IMR-90 (cell line): ENCODE results near the gene OGFOD3. TPM values are rescaled to one million over a fixed set of nuclear protein-coding genes. Genes with fewer than 3 reads are reported as not detected.

Source experiments
- ATAC-seq: fragments of 200-7000 bp; cut with Tn5 transposase; 2 replicates; pipeline ENCODE4 v1.9.1; 2020; ENCODE audit warnings: low read depth, mild to moderate bottlenecking, moderate library complexity
- BruUV-seq: library from RNA; stranded (reverse); fragments of 400-500 nt; replicated peaks from 2 replicates; lab custom pipeline; 2021; lab: Mats Ljungman, UMichigan
- CTCF ChIA-PET: fragments of 300-600 bp; formaldehyde crosslinking; extraction: SDS; loops from one replicate; lab custom pipeline; 2021; ENCODE audit warnings: antibody characterized with exemption; lab: Yijun Ruan, JAX
- POLR2A ChIA-PET: fragments of 300-600 bp; sonication (Branson Sonifier 250); formaldehyde crosslinking; loops from one replicate; lab custom pipeline; 2022; ENCODE audit warnings: antibody characterized with exemption; ENCODE audit not compliant: unreplicated experiment; lab: Charles Lee
- DNase-seq: peaks from one replicate; pipeline ENCODE4 v3.0.0; 2013
- H2AFZ ChIP-seq: replicated peaks from 2 replicates; pipeline ENCODE3; 2013; ENCODE audit warnings: low read length, mild to moderate bottlenecking; ENCODE audit not compliant: poor library complexity
- H2AK5ac ChIP-seq: 2 replicates; pipeline ENCODE4 v1.6.1; 2013; ENCODE audit warnings: low read depth, low read length, inconsistent platforms
- H2AK9ac ChIP-seq: replicated peaks from 2 replicates; pipeline ENCODE3; 2013; ENCODE audit warnings: mild to moderate bottlenecking, low read depth, low read length, moderate library complexity; ENCODE audit not compliant: poor library complexity
- H2BK120ac ChIP-seq: 2 replicates; pipeline ENCODE4 v1.6.1; 2013; ENCODE audit warnings: low read depth, low read length, inconsistent platforms
- H2BK15ac ChIP-seq: 3 replicates; pipeline ENCODE4 v1.6.1; 2013; ENCODE audit warnings: low read depth, low read length, inconsistent platforms
- H2BK20ac ChIP-seq: 2 replicates; pipeline ENCODE4 v1.6.1; 2013; ENCODE audit warnings: low read depth, mild to moderate bottlenecking, inconsistent platforms, low read length, moderate library complexity
- H2BK5ac ChIP-seq: 2 replicates; pipeline ENCODE4 v1.6.1; 2013; ENCODE audit warnings: mild to moderate bottlenecking, low read depth, low read length, inconsistent platforms; ENCODE audit not compliant: poor library complexity, severe bottlenecking
- H3K14ac ChIP-seq: replicated peaks from 2 replicates; pipeline ENCODE4 v1.6.1; 2013; ENCODE audit warnings: low read depth, low read length, inconsistent platforms
- H3K18ac ChIP-seq: 2 replicates; pipeline ENCODE4 v1.6.1; 2013; ENCODE audit warnings: low read depth, low read length, control low read depth
- H3K23ac ChIP-seq: 2 replicates; pipeline ENCODE4 v1.6.1; 2013; ENCODE audit warnings: low read depth, low read length, inconsistent platforms
- H3K27ac ChIP-seq: 2 replicates; pipeline ENCODE4 v1.5.1; 2013; ENCODE audit warnings: mild to moderate bottlenecking, control low read depth, low read length; ENCODE audit not compliant: insufficient read depth
- H3K27me3 ChIP-seq: 2 replicates; pipeline ENCODE4 v1.6.1; 2013; ENCODE audit warnings: low read length; ENCODE audit not compliant: control insufficient read depth, insufficient read depth
- H3K36me3 ChIP-seq: 2 replicates; pipeline ENCODE4 v1.6.1; 2013; ENCODE audit warnings: low read length, mixed read lengths; ENCODE audit not compliant: control insufficient read depth, insufficient read depth
- H3K4ac ChIP-seq: 2 replicates; pipeline ENCODE4 v1.6.1; 2013; ENCODE audit warnings: low read depth, low read length, inconsistent platforms
- H3K4me1 ChIP-seq: 2 replicates; pipeline ENCODE4 v1.6.1; 2013; ENCODE audit warnings: low read length, mixed read lengths; ENCODE audit not compliant: control insufficient read depth, insufficient read depth
- H3K4me2 ChIP-seq: 2 replicates; pipeline ENCODE4 v1.6.1; 2013; ENCODE audit warnings: low read depth, mild to moderate bottlenecking, control low read depth, low read length, moderate library complexity
- H3K4me3 ChIP-seq: 2 replicates; pipeline ENCODE4 v1.5.1; 2013; ENCODE audit warnings: low read depth, mild to moderate bottlenecking, control low read depth, low read length, moderate library complexity; ENCODE audit not compliant: insufficient read depth
- H3K56ac ChIP-seq: 2 replicates; pipeline ENCODE4 v1.6.1; 2013; ENCODE audit warnings: low read length, inconsistent platforms; ENCODE audit not compliant: insufficient read depth; ENCODE audit errors: extremely low read depth
- H3K79me1 ChIP-seq, 2 experiments: 2 replicates each; pipeline ENCODE4 v1.6.1; 2013; ENCODE audit warnings: low read length in 2 of 2, inconsistent platforms in 1 of 2, low read depth in 1 of 2
- H3K9ac ChIP-seq: 2 replicates; pipeline ENCODE4 v1.6.1; 2013; ENCODE audit warnings: low read depth, low read length, control low read depth
- H3K9me1 ChIP-seq: 2 replicates; pipeline ENCODE4 v1.6.1; 2013; ENCODE audit warnings: low read length, inconsistent platforms; ENCODE audit not compliant: insufficient read depth
- H3K9me3 ChIP-seq: 2 replicates; pipeline ENCODE4 v1.6.1; 2013; ENCODE audit warnings: low read length; ENCODE audit not compliant: control insufficient read depth, insufficient read depth
- H4K20me1 ChIP-seq: 2 replicates; pipeline ENCODE4 v1.6.1; 2013; ENCODE audit warnings: low read length, inconsistent platforms; ENCODE audit not compliant: insufficient read depth
- H4K5ac ChIP-seq: 2 replicates; pipeline ENCODE4 v1.6.1; 2013; ENCODE audit warnings: mild to moderate bottlenecking, low read depth, low read length, control low read depth
- H4K8ac ChIP-seq, 2 experiments: 2 replicates each; pipeline ENCODE4 v1.6.1; 2013; ENCODE audit warnings: low read depth in 2 of 2, low read length in 2 of 2, control low read depth in 1 of 2, inconsistent platforms in 1 of 2
- H4K91ac ChIP-seq: 2 replicates; pipeline ENCODE4 v1.6.1; 2013; ENCODE audit warnings: low read depth, low read length, inconsistent platforms; ENCODE audit not compliant: insufficient read depth
- BHLHE40 ChIP-seq: fragments of 150-350 bp; IDR thresholded peaks from 2 replicates; pipeline ENCODE4 v1.6.1; 2016; ENCODE audit warnings: mild to moderate bottlenecking, low read depth, low read length
- CEBPB ChIP-seq: IDR thresholded peaks from 2 replicates; pipeline ENCODE4 v1.6.1; 2012; ENCODE audit warnings: low read depth, low read length, improper control_type of control experiment
- CHD1 ChIP-seq: IDR thresholded peaks from 2 replicates; pipeline ENCODE4 v1.6.1; 2012; ENCODE audit warnings: low read depth, low read length, improper control_type of control experiment
- CTCF ChIP-seq: conservative IDR thresholded peaks from 2 replicates; pipeline ENCODE4 v1.5.1; 2012; ENCODE audit warnings: mild to moderate bottlenecking, low read depth, low read length, improper control_type of control experiment
- ELK1 ChIP-seq: fragments of 150-350 bp; IDR thresholded peaks from 2 replicates; pipeline ENCODE4 v1.6.1; 2016; ENCODE audit warnings: low read depth, mild to moderate bottlenecking, low read length, moderate library complexity, borderline replicate concordance
- FOS ChIP-seq: fragments of 150-350 bp; IDR thresholded peaks from 2 replicates; pipeline ENCODE4 v1.6.1; 2016; ENCODE audit warnings: low read depth, low read length
- MAFK ChIP-seq: IDR thresholded peaks from 2 replicates; pipeline ENCODE4 v1.6.1; 2012; ENCODE audit warnings: low read depth, low read length, improper control_type of control experiment
- MAZ ChIP-seq: IDR thresholded peaks from 2 replicates; pipeline ENCODE4 v1.6.1; 2012; ENCODE audit warnings: low read depth, mild to moderate bottlenecking, low read length, improper control_type of control experiment, moderate library complexity, borderline replicate concordance
- MXI1 ChIP-seq: IDR thresholded peaks from 2 replicates; pipeline ENCODE4 v1.6.1; 2012; ENCODE audit warnings: low read depth, mild to moderate bottlenecking, low read length, moderate library complexity, borderline replicate concordance
- NFE2L2 ChIP-seq: fragments of 150-350 bp; IDR thresholded peaks from 2 replicates; pipeline ENCODE4 v1.6.1; 2016; ENCODE audit warnings: low read depth, mild to moderate bottlenecking, low read length
- POLR2A ChIP-seq: IDR thresholded peaks from 2 replicates; pipeline ENCODE4 v1.6.1; 2012; ENCODE audit warnings: mild to moderate bottlenecking, low read depth, low read length
- RAD21 ChIP-seq: IDR thresholded peaks from 2 replicates; pipeline ENCODE4 v1.6.1; 2012; ENCODE audit warnings: low read length, improper control_type of control experiment
- RCOR1 ChIP-seq: IDR thresholded peaks from 2 replicates; pipeline ENCODE4 v1.6.1; 2012; ENCODE audit warnings: mild to moderate bottlenecking, low read length, improper control_type of control experiment; ENCODE audit not compliant: insufficient replicate concordance
- RFX5 ChIP-seq: IDR thresholded peaks from 2 replicates; pipeline ENCODE4 v1.8.0; 2012; ENCODE audit warnings: low read depth, mild to moderate bottlenecking, low read length, moderate library complexity
- SMC3 ChIP-seq: fragments of 150-350 bp; IDR thresholded peaks from 2 replicates; pipeline ENCODE4 v1.6.1; 2016; ENCODE audit warnings: low read depth, mild to moderate bottlenecking, antibody characterized with exemption, low read length, moderate library complexity
- USF2 ChIP-seq: fragments of 150-350 bp; IDR thresholded peaks from 2 replicates; pipeline ENCODE4 v1.6.1; 2017; ENCODE audit warnings: mild to moderate bottlenecking, antibody characterized with exemption, low read length, low read depth
- WGBS, 2 experiments: methylation state at CpG; one replicate each; pipeline versions ENCODE4 v1.1.5 to v1.1.7; 2013; ENCODE audit warnings: missing lambda C conversion rate in 2 of 2; ENCODE audit not compliant: insufficient read length in 1 of 2; ENCODE audit errors: extremely low coverage in 2 of 2; 5-methylcytosine and 5-hydroxymethylcytosine counted together
- dilution Hi-C: fragments of 300-500 bp; cut with HindIII; formaldehyde crosslinking; loops from one replicate; pipeline ENCODE4 v1.14.3; 2018; ENCODE audit warnings: low sequenced_read_pairs; ENCODE audit not compliant: unreplicated experiment
- in situ Hi-C: fragments of 300-500 bp; cut with MboI; formaldehyde crosslinking; loops from 3 replicates; pipeline ENCODE4 v1.14.3; 2019; ENCODE audit warnings: low sequenced_read_pairs, inconsistent platforms, mixed read lengths
- intact Hi-C: fragments of 100-400 bp; cut with micrococcal nuclease; formaldehyde crosslinking; loops from 2 replicates; pipeline ENCODE4 v1.10.0; 2022
- polyA plus RNA-seq, 3 experiments: library from polyadenylated mRNA; depleted of rRNA; stranded (reverse); fragments of >200 nt; gene quantifications; 2 replicates each; pipeline ENCODE4 v1.2.3, GENCODE V29; 2012; ENCODE audit warnings: low replicate concordance in 1 of 3
- total RNA-seq: library from RNA; depleted of rRNA; stranded (reverse); fragments of >200 nt; gene quantifications from 2 replicates; pipeline ENCODE4 v1.2.3, GENCODE V29; 2012

OGFOD3 gene
- total and polyA plus RNA-seq, 2 of the 4 experiments (the other 2 are of a cell fraction), result 25.3 to 33.4 TPM

GRCh38 chr17:82406131-82406671 lies 12.2 kb downstream of the OGFOD3 start:
- no peak overlapping the region for H2BK120ac ChIP-seq
- H3K36me3 ChIP-seq, result peaks cover 5% of the 10 kb centered on the region; the same call in 1 of the 2 replicates
- no peak for TF ChIP-seq ELK1
- TF ChIP-seq MAFK, result no peak
- no peak for TF ChIP-seq SMC3
- TF ChIP-seq MXI1, result no peak
- TF ChIP-seq FOS, result no peak
- TF ChIP-seq POLR2A, result no peak
- no peak for TF ChIP-seq BHLHE40
- TF ChIP-seq MAZ, result no peak
- TF ChIP-seq CEBPB, result no peak
- TF ChIP-seq CTCF, result no peak
- no peak for TF ChIP-seq USF2
- TF ChIP-seq RCOR1, result no peak
- TF ChIP-seq RFX5, result no peak
- TF ChIP-seq RAD21, result no peak
- TF ChIP-seq CHD1, result no peak
- TF ChIP-seq NFE2L2, result no peak
- no peak overlapping the region for H2BK15ac ChIP-seq
- DNase-seq, result no peak
- no peak overlapping the region for H3K4me2 ChIP-seq
- no peak overlapping the region for H3K14ac ChIP-seq
- no peak overlapping the region for H2AK5ac ChIP-seq
- in situ Hi-C loops (loop anchor here (5.0 kb wide), 1 partner anchor 54 kb away; no protein-coding TSS in a partner anchor), intact Hi-C loops (no loop called here), dilution Hi-C loops (no loop called here)
- ChIA-PET POLR2A (no interaction called here), CTCF (no interaction called here)
- H3K4me1 ChIP-seq, result no peaks in the 10 kb centered on the region
- no peak overlapping the region for H3K27ac ChIP-seq
- no peak overlapping the region for H3K4me3 ChIP-seq
- H2BK20ac ChIP-seq, result no peak overlapping the region
- no peak overlapping the region for H2AFZ ChIP-seq
- 95% methylated on average over 10 of the region's 14 CpGs; no CpG with 5 or more reads in 1 of the 2 experiments for WGBS, 2 experiments
- H2BK5ac ChIP-seq, result no peak overlapping the region
- no peaks in the 10 kb centered on the region; the same call in 1 of the 2 replicates for H4K20me1 ChIP-seq
- no peak overlapping the region for H4K91ac ChIP-seq
- no peak overlapping the region for H3K9ac ChIP-seq
- H2AK9ac ChIP-seq, result no peak overlapping the region
- no peak overlapping the region for H4K5ac ChIP-seq
- no peak overlapping the region for H3K4ac ChIP-seq
- no peak overlapping the region for H3K56ac ChIP-seq
- H3K18ac ChIP-seq, result no peak overlapping the region
- H4K8ac ChIP-seq, result no peak overlapping the region
- no TSS peak for BruUV-seq
- ATAC-seq, result no peak
- no peaks in the 10 kb centered on the region for H3K9me1 ChIP-seq
- H3K27me3 ChIP-seq, result no peaks in the 10 kb centered on the region
- H3K79me1 ChIP-seq, result no peaks in the 10 kb centered on the region; a peak in 1 of 4 replicates
- H3K23ac ChIP-seq, result no peak overlapping the region
- no peaks in the 10 kb centered on the region for H3K9me3 ChIP-seq
